C4-2B (cell line): Measurements from ENCODE around the gene PTK6.

Experiments
- H3K27ac ChIP-seq: fragments of 450-650 bp; 2 replicates; pipeline ENCODE4 v1.5.1; 2017
- ZFX ChIP-seq: fragments of 450-650 bp; IDR thresholded peaks from 2 replicates; pipeline ENCODE4 v1.6.1; 2017
- TF ChIP-seq, protein P1 (sequence below): fragments of 450-650 bp; conservative IDR thresholded peaks from 2 replicates; pipeline ENCODE4 v1.5.1; 2017; ENCODE audit warnings: mild to moderate bottlenecking

PTK6 gene

DNA sequence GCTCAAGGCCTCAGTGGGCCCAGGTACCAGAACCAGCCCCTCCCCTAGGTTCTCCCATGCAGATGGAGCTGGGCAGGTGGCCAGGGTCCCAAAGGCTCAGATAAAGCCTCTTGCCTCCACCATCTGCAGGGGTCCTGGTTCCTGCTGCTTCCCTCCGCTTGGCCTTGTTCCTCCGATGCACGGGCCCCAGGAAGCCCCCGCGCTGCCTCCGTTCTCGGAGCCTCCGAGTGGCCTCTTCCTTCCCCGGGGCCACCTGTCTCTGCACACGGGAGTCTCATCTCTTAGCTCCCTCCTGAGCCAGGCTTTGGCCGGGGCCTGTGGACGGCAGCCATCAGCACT, 1.9 kb upstream of the PTK6 start:
- TF ChIP-seq ZFX, result no peak
- TF ChIP-seq, protein P1, sequence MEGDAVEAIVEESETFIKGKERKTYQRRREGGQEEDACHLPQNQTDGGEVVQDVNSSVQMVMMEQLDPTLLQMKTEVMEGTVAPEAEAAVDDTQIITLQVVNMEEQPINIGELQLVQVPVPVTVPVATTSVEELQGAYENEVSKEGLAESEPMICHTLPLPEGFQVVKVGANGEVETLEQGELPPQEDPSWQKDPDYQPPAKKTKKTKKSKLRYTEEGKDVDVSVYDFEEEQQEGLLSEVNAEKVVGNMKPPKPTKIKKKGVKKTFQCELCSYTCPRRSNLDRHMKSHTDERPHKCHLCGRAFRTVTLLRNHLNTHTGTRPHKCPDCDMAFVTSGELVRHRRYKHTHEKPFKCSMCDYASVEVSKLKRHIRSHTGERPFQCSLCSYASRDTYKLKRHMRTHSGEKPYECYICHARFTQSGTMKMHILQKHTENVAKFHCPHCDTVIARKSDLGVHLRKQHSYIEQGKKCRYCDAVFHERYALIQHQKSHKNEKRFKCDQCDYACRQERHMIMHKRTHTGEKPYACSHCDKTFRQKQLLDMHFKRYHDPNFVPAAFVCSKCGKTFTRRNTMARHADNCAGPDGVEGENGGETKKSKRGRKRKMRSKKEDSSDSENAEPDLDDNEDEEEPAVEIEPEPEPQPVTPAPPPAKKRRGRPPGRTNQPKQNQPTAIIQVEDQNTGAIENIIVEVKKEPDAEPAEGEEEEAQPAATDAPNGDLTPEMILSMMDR, result no peak
- H3K27ac ChIP-seq, result peak overlapping the region; percentile 67

DNA sequence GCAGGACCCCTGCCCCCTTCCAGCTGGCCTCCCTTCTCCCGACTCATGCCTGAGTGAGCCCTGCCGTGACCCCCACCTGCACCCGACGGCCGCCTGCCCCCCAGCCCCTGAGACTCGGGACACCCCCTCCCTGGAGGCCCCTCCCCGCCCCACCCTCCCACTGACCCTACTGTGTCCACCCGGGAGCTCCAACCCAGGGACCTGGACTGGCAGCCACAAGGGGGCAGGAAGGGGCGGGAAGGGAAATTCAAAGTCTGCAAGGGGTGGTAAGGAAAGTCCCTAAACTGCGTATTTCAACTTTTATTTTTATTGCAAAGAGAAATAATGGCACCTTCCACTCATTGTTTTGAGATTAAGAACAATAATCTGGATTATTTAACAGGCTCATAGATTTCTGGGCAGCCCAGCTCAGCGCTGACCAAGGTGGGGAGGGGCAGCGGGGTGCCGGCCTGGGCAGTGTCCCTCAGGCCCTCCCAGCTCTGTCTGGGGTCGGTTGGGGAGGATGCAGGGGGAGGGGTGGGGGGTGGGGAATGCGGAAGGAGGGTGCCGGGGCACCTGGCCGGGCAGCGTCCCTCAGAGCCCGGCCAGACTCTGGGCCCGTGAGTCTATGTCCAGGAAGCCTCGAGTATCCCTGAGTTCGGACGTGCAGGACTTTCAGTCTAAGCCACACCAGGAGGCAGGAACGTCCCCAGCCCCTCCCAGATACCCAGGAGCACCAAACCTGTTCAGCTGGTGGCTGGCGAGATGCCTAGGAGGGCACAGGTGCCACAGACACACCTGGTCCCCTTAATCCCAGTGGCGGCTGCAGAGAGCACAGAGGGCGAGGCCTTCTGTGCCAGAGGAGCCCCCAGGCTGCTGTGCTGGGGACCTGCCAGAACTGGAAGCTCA, 1.3 kb upstream of the PTK6 start:
- TF ChIP-seq, protein P1, result peak; percentile 73
- no peak for TF ChIP-seq ZFX
- H3K27ac ChIP-seq, result peak overlapping the region; percentile 67

DNA sequence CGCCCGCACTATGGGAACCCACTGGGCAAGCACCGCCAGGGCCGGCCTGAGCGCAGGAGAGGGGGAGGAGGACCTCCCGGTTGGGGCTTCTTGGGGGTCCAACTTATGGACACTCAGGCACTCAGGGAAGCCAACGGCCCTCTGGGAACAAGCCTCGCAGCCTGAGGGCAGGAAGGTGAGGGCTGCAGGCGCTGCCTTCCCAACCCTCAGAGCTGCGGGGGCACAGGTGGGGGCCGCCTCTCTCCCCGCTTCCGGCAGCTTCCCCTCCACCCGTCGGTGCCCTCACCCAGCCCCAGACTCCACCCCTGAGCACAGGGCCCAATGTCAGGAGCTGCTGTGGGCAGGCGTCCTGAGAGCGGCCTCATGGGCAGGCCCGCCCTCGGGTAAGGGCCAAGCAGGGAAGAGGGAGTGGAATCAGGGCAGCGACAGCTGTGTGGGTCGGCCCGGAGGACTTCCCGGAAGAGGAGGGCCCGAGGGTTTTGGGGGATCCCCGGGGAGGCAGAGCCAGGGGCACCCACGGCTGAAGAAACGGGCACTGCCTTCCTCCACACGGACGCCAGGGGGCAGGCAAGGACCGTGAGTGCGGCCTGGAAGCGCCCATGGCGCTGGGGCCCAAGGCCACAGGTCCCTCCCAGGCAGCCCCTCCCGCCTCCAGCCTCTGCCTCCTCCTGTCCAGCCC, 488 bp upstream of the PTK6 start:
- TF ChIP-seq, protein P1, result peak; percentile 94
- 0 out of 2 replicates have a peak, but pooled peaks have one; percentile 5 for TF ChIP-seq ZFX

DNA sequence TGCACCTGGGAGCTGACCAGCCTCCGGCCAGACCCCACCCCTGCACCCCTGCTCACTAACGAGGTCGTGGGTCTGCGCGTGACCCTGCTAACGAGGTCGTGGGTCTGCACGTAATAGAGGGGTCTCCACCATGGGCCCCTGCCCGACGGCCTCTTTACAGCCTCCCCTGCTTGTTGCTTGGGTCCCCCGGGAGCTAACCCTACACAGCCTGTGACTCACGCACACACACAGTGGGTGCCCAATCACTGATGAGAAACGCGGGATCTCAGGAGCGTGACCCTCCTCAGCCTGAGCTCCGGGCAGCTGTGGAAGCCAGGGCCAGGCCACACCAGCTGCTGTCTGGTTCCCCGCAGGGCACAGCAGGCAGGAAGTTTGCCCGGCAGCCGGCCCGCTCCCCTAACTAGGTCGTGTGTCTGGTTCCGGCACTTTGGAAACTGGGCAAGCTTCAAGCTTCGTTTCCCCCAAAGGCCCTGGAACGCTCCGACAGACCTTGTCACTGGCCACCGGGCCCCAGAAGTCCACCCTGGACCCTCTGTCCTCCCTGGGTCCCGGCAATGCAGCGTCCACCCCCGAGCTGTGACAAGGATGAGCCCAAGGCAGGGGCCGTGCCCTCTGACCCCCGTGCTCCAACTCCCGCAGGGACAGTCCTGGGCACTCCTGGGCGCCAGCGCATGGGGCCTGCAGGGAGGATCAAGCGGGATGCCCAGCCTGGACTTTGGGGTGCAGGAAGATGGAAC, 767 bp downstream of the PTK6 start:
- H3K27ac ChIP-seq, result peak overlapping the region; percentile 67
- no peak for TF ChIP-seq ZFX
- TF ChIP-seq, protein P1, result no peak

More for the DNA sequence above, 488 bp upstream of the PTK6 start:
- H3K27ac ChIP-seq, result peak overlapping the region; percentile 67

DNA sequence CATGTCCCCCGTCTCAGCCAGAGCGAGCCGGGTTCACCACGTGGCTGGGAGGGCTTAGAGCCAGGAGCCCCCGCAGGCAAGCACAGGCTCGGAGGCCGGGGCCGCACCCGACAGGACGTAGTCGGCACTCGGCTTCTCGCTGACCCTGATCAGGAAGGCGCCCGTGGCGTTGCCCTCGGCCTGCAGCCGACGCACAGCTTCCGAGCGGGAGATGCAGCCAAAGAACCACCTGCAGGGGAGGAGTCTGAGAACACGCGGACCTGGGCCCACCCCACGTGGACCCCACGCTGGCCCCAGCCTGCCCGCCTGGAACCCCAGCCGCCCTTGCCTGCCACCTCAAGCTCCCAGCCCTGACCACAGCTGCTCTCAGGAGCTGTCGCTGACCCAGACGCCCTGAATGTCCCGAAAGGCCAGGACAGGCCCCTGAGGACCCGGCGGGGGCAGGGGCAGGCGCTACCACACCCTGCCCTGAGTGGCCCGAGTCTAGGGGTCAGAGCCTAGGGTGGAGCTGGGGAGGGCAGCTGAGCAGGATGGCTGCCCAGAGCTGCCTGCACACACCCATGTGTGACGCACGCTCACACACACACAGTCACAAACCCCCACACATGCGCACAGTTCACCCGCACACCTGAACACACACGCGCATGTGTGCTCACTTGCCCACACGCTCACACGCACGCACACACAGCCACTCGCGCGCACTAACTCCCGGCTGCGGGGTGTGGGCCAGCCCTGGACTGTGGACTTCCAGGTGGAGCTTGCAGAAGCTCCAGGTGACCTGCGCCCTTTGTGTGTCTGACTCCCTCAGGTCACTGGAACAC, 2.1 kb downstream of the PTK6 start:
- H3K27ac ChIP-seq, result no peak overlapping the region
- no peak for TF ChIP-seq ZFX
- TF ChIP-seq, protein P1, result no peak

DNA sequence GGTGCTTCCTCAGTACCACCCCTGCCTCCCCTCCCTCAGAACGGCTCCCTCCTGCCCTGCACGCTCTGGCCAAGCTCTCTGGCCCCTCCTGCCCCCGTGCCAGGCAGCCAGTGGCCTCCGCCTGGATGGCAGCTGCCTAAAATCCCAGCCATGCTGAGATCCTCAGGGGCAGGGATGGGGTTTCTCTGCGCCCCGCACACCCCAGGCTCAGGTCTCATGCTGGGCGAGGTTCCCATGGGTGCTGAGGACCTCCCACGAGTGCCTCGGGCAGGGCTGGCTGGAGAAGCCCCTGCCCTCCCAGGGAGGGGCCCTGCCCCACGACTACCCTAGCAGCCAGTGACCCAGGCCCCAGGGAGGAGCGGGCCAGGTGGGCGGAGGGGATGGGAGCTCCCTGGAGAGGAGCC, 2.7 kb downstream of the PTK6 start:
- H3K27ac ChIP-seq, result no peak overlapping the region
- no peak for TF ChIP-seq ZFX
- TF ChIP-seq, protein P1, result no peak
